Hepatocyte (in vitro differentiated cells): ENCODE data around the gene CABLES2. TPM values are rescaled to one million over a fixed set of nuclear protein-coding genes. Genes with fewer than 3 reads are reported as not detected.

Source experiments
- DNase-seq: peaks from one replicate; pipeline ENCODE4 v3.0.0-alpha.2; 2016; ENCODE audit warnings: low spot score
- H2AFZ ChIP-seq: fragments of 200-600 bp; sonication (generic); 2 replicates; pipeline ENCODE4 v1.6.0; 2016; ENCODE audit warnings: antibody characterized with exemption, mild to moderate bottlenecking
- H3K27ac ChIP-seq: fragments of 200-600 bp; sonication (generic); 2 replicates; pipeline ENCODE4 v1.5.1; 2016; ENCODE audit warnings: mild to moderate bottlenecking
- H3K27me3 ChIP-seq: fragments of 200-600 bp; sonication (generic); 2 replicates; pipeline ENCODE4 v1.6.1; 2016
- H3K36me3 ChIP-seq: fragments of 200-600 bp; sonication (generic); replicated peaks from 2 replicates; pipeline ENCODE4 v1.5.1; 2016; ENCODE audit warnings: low read depth; ENCODE audit not compliant: insufficient read depth
- H3K4me1 ChIP-seq: fragments of 200-600 bp; sonication (generic); 2 replicates; pipeline ENCODE4 v1.5.1; 2016; ENCODE audit warnings: mild to moderate bottlenecking, moderate library complexity; ENCODE audit not compliant: insufficient read depth
- H3K4me2 ChIP-seq: fragments of 200-600 bp; sonication (generic); 2 replicates; pipeline ENCODE4 v1.6.0; 2016
- H3K4me3 ChIP-seq: fragments of 200-600 bp; sonication (generic); 2 replicates; pipeline ENCODE4 v1.5.1; 2016; ENCODE audit warnings: mild to moderate bottlenecking
- H3K79me2 ChIP-seq: fragments of 200-600 bp; sonication (generic); 2 replicates; pipeline ENCODE4 v1.6.0; 2017; ENCODE audit warnings: mild to moderate bottlenecking
- H3K9me2 ChIP-seq: fragments of 200-600 bp; sonication (generic); replicated peaks from 2 replicates; pipeline ENCODE4 v1.6.0; 2017; ENCODE audit warnings: mild to moderate bottlenecking; ENCODE audit not compliant: insufficient read depth
- H3K9me3 ChIP-seq: fragments of 200-600 bp; sonication (generic); 2 replicates; pipeline ENCODE4 v1.5.1; 2016; ENCODE audit warnings: low read depth, mild to moderate bottlenecking
- H4K20me1 ChIP-seq: fragments of 200-600 bp; sonication (generic); 2 replicates; pipeline ENCODE4 v1.6.0; 2016; ENCODE audit warnings: mild to moderate bottlenecking; ENCODE audit not compliant: insufficient read depth, poor library complexity, severe bottlenecking
- EZH2 ChIP-seq: fragments of 200-600 bp; sonication (generic); IDR thresholded peaks from 2 replicates; pipeline ENCODE4 v1.6.1; 2016; ENCODE audit warnings: antibody characterized with exemption, mild to moderate bottlenecking, borderline replicate concordance
- EZH2phosphoT487 ChIP-seq: fragments of 200-600 bp; sonication (generic); IDR thresholded peaks from one replicate; pipeline ENCODE4 v1.6.1; 2018; ENCODE audit warnings: antibody characterized with exemption, mild to moderate bottlenecking, low read depth, moderate library complexity; ENCODE audit not compliant: unreplicated experiment, severe bottlenecking
- WGBS: methylation state at CpG from one replicate; pipeline ENCODE4 v1.1.6; 2016; ENCODE audit warnings: low lambda C conversion rate; ENCODE audit errors: missing lambda C conversion rate; 5-methylcytosine and 5-hydroxymethylcytosine counted together
- polyA plus RNA-seq: library from polyadenylated mRNA; unstranded; fragments of >200 nt; fragmentation: Nextera tagmentation; extraction: Ambion mirVana; gene quantifications from 2 replicates; pipeline ENCODE4 v1.2.1, GENCODE V29; 2016
- total RNA-seq: library from RNA; depleted of rRNA; stranded (reverse); fragments of >200 nt; gene quantifications from 2 replicates; pipeline ENCODE4 v1.2.3, GENCODE V29; 2014
- TF ChIP-seq, protein P1 (sequence below): fragments of 200-600 bp; sonication (generic); IDR thresholded peaks from 2 replicates; pipeline ENCODE4 v1.5.1; 2016; ENCODE audit warnings: antibody characterized with exemption, mild to moderate bottlenecking; ENCODE audit not compliant: poor library complexity

CABLES2 gene
- total and polyA plus RNA-seq, 2 experiments from 2014 or later, result 8.6 to 19.1 TPM

DNA sequence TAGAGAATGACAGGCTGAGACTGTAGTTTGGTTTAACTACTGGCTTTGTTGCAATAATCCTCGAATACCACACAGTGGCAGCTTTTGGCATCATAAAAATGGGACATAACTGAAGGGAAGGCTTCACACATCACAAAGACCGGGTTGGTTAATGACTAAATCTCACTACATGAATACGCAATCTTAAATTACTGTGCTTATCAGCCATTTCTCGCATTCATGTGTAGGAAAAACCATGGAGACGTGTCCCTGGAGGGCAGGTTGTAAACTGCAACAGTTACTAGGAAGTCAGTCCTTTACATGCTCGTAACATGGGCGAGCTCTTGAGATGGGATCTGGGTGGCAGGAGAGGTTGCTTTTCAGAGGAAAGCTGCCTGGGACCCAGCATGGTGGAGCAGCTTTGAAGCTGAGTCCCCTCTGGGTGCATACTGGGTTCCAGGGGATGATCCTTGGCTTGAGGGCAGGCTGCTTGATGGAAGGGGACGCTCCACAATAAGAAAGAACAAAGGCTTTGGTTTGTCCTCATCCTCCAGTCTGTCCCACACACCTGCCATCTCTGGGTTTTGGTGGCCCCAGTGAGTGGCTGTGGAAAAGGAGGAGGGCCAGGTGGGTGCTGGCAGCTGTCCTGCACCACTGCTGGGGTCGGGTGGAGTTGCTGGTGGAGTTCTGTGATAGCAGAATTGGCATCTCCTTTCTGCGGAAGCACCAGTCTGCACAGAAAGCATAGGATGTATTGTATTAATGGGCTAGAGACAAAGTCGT lies 18.1 kb downstream of the CABLES2 start:
- Histone ChIP-seq H3K27ac (peak overlapping the region; percentile 27), H3K4me3 (no peak overlapping the region), H3K79me2 (peaks cover 49% of the 10 kb centered on the region), H4K20me1 (peaks cover 11% of the 10 kb centered on the region), H3K36me3 (peaks cover 7% of the 10 kb centered on the region), H2AFZ (no peak overlapping the region), H3K4me1 (peaks cover 15% of the 10 kb centered on the region), H3K4me2 (peak overlapping the region; percentile 97), H3K9me2 (no peaks in the 10 kb centered on the region), H3K9me3 (no peaks in the 10 kb centered on the region), H3K27me3 (no peaks in the 10 kb centered on the region)
- no peak for TF ChIP-seq EZH2phosphoT487
- DNase-seq, result no peak
- 92% methylated on average over 11 of the region's 11 CpGs for whole genome bisulfite sequencing

DNA sequence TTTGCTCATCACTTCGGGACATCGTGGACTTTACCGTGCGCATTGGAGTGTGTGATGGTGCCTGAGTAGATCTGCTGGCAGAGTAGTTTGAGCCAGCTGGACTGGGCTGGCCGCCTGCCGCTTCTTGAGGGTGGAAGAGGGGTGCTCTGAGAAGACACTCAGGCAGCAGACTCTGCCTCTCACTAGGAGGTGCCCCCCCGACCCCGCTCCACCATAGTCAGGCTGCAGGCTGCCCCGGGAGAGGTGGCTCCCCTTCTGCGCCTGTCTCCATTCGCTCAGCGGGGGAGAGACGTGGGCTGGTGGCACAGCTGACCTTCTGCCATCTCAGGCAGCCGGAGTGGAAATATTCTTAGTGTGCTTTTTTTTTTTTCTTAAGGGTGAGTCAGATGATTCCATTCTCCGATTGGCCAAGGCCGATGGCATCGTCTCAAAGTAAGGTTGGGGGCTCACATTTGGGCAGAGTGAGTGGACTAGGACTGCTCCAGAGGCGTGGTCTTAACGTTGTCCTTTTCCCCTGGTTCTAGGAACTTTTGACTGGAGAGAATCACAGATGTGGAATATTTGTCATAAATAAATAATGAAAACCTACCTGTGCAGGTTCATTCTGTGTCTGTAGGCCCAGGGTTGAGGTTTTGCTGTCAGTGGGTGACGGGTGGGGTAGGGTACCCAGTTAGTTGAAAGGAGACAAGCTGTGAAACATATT lies 19.0 kb downstream of the CABLES2 start:
- H3K4me3 ChIP-seq, result peak overlapping the region; percentile 96
- peak overlapping the region; percentile 76 for H3K27ac ChIP-seq
- peaks cover 15% of the 10 kb centered on the region for H3K4me1 ChIP-seq
- H3K36me3 ChIP-seq, result peaks cover 7% of the 10 kb centered on the region
- no peaks in the 10 kb centered on the region for H3K9me2 ChIP-seq
- 80% methylated on average over 20 of the region's 20 CpGs for WGBS
- TF ChIP-seq, protein P1, sequence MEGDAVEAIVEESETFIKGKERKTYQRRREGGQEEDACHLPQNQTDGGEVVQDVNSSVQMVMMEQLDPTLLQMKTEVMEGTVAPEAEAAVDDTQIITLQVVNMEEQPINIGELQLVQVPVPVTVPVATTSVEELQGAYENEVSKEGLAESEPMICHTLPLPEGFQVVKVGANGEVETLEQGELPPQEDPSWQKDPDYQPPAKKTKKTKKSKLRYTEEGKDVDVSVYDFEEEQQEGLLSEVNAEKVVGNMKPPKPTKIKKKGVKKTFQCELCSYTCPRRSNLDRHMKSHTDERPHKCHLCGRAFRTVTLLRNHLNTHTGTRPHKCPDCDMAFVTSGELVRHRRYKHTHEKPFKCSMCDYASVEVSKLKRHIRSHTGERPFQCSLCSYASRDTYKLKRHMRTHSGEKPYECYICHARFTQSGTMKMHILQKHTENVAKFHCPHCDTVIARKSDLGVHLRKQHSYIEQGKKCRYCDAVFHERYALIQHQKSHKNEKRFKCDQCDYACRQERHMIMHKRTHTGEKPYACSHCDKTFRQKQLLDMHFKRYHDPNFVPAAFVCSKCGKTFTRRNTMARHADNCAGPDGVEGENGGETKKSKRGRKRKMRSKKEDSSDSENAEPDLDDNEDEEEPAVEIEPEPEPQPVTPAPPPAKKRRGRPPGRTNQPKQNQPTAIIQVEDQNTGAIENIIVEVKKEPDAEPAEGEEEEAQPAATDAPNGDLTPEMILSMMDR, result no peak
- no peak for TF ChIP-seq EZH2
- TF ChIP-seq EZH2phosphoT487, result no peak
- H3K4me2 ChIP-seq, result peak overlapping the region; percentile 97
- H3K9me3 ChIP-seq, result no peaks in the 10 kb centered on the region
- peaks cover 11% of the 10 kb centered on the region for H4K20me1 ChIP-seq
- no peaks in the 10 kb centered on the region for H3K27me3 ChIP-seq
- H2AFZ ChIP-seq, result no peak overlapping the region
- DNase-seq, result no peak
- H3K79me2 ChIP-seq, result peaks cover 52% of the 10 kb centered on the region

DNA sequence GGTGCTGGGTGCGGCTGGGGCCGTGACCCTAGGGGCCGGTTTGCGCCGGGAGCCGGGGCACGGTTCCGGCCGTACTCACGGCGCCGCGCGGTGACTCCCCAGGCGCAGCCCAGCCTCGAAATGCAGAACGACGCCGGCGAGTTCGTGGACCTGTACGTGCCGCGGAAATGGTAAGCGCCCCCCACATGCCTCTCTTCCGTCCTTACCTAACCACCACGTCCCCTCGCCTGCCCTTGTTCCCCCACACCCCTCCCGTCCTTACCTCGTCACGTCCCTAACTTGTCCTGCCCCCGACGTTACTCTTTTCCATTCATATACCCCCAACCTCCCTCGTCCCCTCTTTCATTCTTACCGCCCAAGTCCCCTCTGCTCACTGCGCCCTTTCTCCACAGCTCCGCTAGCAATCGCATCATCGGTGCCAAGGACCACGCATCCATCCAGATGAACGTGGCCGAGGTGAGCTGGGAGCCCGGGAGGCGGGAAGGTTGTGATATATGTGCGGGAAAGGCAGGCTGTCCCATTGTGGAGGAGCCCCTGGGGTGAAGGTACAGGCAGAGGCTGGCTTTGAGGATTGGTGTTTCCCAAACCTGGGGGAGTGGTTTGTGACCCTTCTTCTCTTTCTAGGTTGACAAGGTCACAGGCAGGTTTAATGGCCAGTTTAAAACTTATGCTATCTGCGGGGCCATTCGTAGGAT lies 19.7 kb downstream of the CABLES2 start:
- no peak overlapping the region for H2AFZ ChIP-seq
- H3K36me3 ChIP-seq, result peaks cover 7% of the 10 kb centered on the region
- peaks cover 15% of the 10 kb centered on the region for H3K4me1 ChIP-seq
- H3K9me3 ChIP-seq, result no peaks in the 10 kb centered on the region
- WGBS, result 14% methylated on average over 16 of the region's 47 CpGs
- H3K27ac ChIP-seq, result peak overlapping the region; percentile 76
- peak overlapping the region; percentile 96 for H3K4me3 ChIP-seq
- peak overlapping the region; percentile 97 for H3K4me2 ChIP-seq
- TF ChIP-seq, protein P1, result no peak
- TF ChIP-seq EZH2, result no peak
- no peak for TF ChIP-seq EZH2phosphoT487
- H4K20me1 ChIP-seq, result peaks cover 11% of the 10 kb centered on the region
- H3K27me3 ChIP-seq, result no peaks in the 10 kb centered on the region
- no peak for DNase-seq
- no peaks in the 10 kb centered on the region for H3K9me2 ChIP-seq
- H3K79me2 ChIP-seq, result peaks cover 52% of the 10 kb centered on the region
